GM12878 (cell line): ENCODE data around the gene NUMB. TPM values are rescaled to one million over a fixed set of nuclear protein-coding genes. Genes with fewer than 3 reads are reported as not detected.

ENCODE experiments used
- ATAC-seq: fragments of 200-7000 bp; cut with Tn5 transposase; 3 replicates; pipeline ENCODE4 v1.9.1; 2020; ENCODE audit warnings: mild to moderate bottlenecking, moderate library complexity
- BruUV-seq: library from RNA; stranded (reverse); fragments of 400-500 nt; replicated peaks from 2 replicates; lab custom pipeline; 2021; lab: Mats Ljungman, UMichigan
- CTCF ChIA-PET: fragments of 300-600 bp; sonication (Branson Sonifier 250); formaldehyde crosslinking; extraction: SDS; loops from one replicate; lab custom pipeline; 2021; ENCODE audit warnings: inconsistent platforms; lab: Yijun Ruan, JAX
- POLR2A ChIA-PET: fragments of 350-600 bp; formaldehyde crosslinking; extraction: SDS; loops from one replicate; lab custom pipeline; 2021; ENCODE audit warnings: inconsistent platforms; lab: Charles Lee
- RAD21 ChIA-PET: fragments of 300-600 bp; sonication (Branson Sonifier 250); formaldehyde crosslinking; loops from one replicate; lab custom pipeline; 2023; ENCODE audit warnings: antibody characterized with exemption; ENCODE audit not compliant: unreplicated experiment; lab: Charles Lee
- SMC1A ChIA-PET: fragments of 300-600 bp; sonication (Branson Sonifier 250); formaldehyde crosslinking; loops from one replicate; lab custom pipeline; 2023; ENCODE audit not compliant: unreplicated experiment, uncharacterized antibody; lab: Charles Lee
- DNase-seq: peaks from one replicate; pipeline ENCODE4 v3.0.0-alpha.2; 2011; ENCODE audit warnings: low read depth, low spot score
- FAIRE-seq: peaks from 3 replicates; lab custom pipeline; 2011; peaks lifted over from hg19 to GRCh38; lab: Jason Lieb, UNC
- H2AFZ ChIP-seq: 2 replicates; pipeline ENCODE4 v1.6.0; 2011; ENCODE audit warnings: low read depth, low read length, control low read depth; ENCODE audit not compliant: control insufficient read depth
- H3K27ac ChIP-seq: 2 replicates; pipeline ENCODE4 v1.5.1; 2011; ENCODE audit warnings: control low read depth; ENCODE audit not compliant: control insufficient read depth, insufficient read depth
- H3K27me3 ChIP-seq, 2 experiments: replicated peaks in 1 of 2; 2 replicates each; pipeline versions ENCODE4 v1.6.0 to v1.6.1; 2011; ENCODE audit warnings: low read length in 1 of 2; ENCODE audit not compliant: control insufficient read depth in 2 of 2, insufficient read depth in 2 of 2
- H3K36me3 ChIP-seq, 2 experiments: 2 replicates each; pipeline ENCODE4 v1.5.1; 2011; ENCODE audit warnings: low read length in 1 of 2; ENCODE audit not compliant: control insufficient read depth in 2 of 2, insufficient read depth in 2 of 2
- H3K4me1 ChIP-seq: 2 replicates; pipeline ENCODE4 v1.6.1; 2011; ENCODE audit warnings: mild to moderate bottlenecking, low read length, moderate library complexity, mixed read lengths; ENCODE audit not compliant: control insufficient read depth, insufficient read depth
- H3K4me2 ChIP-seq: 2 replicates; pipeline ENCODE4 v1.6.0; 2011; ENCODE audit warnings: control low read depth; ENCODE audit not compliant: control insufficient read depth, insufficient read depth
- H3K4me3 ChIP-seq: fragments of 200-600 bp; sonication (generic); 2 replicates; pipeline ENCODE4 v1.5.1; 2016
- H3K79me2 ChIP-seq: 2 replicates; pipeline ENCODE4 v1.6.0; 2011; ENCODE audit warnings: low read length; ENCODE audit not compliant: control insufficient read depth, insufficient read depth
- H3K9ac ChIP-seq: 2 replicates; pipeline ENCODE4 v1.8.0; 2011; ENCODE audit warnings: low read length, control low read depth, mixed read lengths; ENCODE audit not compliant: control insufficient read depth, insufficient read depth
- H3K9me3 ChIP-seq: replicated peaks from 3 replicates; pipeline ENCODE4 v1.5.1; 2011; ENCODE audit warnings: mild to moderate bottlenecking, low read length; ENCODE audit not compliant: control insufficient read depth, insufficient read depth
- H4K20me1 ChIP-seq: 2 replicates; pipeline ENCODE4 v1.6.0; 2011; ENCODE audit not compliant: control insufficient read depth, insufficient read depth
- CEBPB ChIP-seq, 2 experiments: fragments of 150-350 bp in 1 of 2; IDR thresholded peaks; 2 replicates each; pipeline ENCODE4 v1.6.1; 2012 to 2014; ENCODE audit warnings: low read depth in 2 of 2, low read length in 2 of 2, borderline replicate concordance in 1 of 2, inconsistent platforms in 1 of 2
- HDAC6 ChIP-seq: fragments of 200-600 bp; sonication (generic); IDR thresholded peaks from one replicate; pipeline ENCODE4 v1.8.0; 2017; ENCODE audit warnings: antibody characterized with exemption; ENCODE audit not compliant: unreplicated experiment
- POLR2A ChIP-seq: IDR thresholded peaks from 2 replicates; pipeline ENCODE4 v1.6.1; 2011; ENCODE audit warnings: low read depth, mild to moderate bottlenecking, low read length
- SMAD5 ChIP-seq: IDR thresholded peaks from 2 replicates; pipeline ENCODE4 v1.6.1; 2016; ENCODE audit warnings: antibody characterized with exemption, low read depth
- ZNF207 ChIP-seq: fragments of 450-650 bp; IDR thresholded peaks from 2 replicates; pipeline ENCODE4 v1.6.1; 2014; ENCODE audit warnings: antibody characterized with exemption, mild to moderate bottlenecking, borderline replicate concordance
- WGBS: methylation state at CpG from one replicate; pipeline ENCODE4 v1.1.6; 2016; ENCODE audit warnings: low lambda C conversion rate; ENCODE audit not compliant: insufficient replicate concordance, insufficient coverage; ENCODE audit errors: missing lambda C conversion rate; 5-methylcytosine and 5-hydroxymethylcytosine counted together
- in situ Hi-C: fragments of 300-500 bp; cut with MboI; formaldehyde crosslinking; loops from 9 replicates; pipeline ENCODE4 v1.14.3; 2018; ENCODE audit warnings: mixed read lengths
- intact Hi-C: fragments of 100-400 bp; cut with micrococcal nuclease; formaldehyde crosslinking; loops from one replicate; pipeline ENCODE4 v1.14.2; 2022; ENCODE audit not compliant: unreplicated experiment
- polyA plus RNA-seq, 11 experiments: library from polyadenylated mRNA; depleted of rRNA in 4 of 11; unstranded in 6 of 11; stranded (reverse) in 5 of 11; fragments of >200 nt; fragmentation: Nextera tagmentation in 4 of 11; fragmentation: Illumina TruSeq in 1 of 11; extraction: Ambion mirVana in 4 of 11; extraction: Trizol in 1 of 11; gene quantifications; 1 replicate in 1 of 11; 2 replicates in 10 of 11; pipeline versions ENCODE4 v1.2.1 to v1.2.3, GENCODE V29; 2011 to 2016; ENCODE audit warnings: inconsistent platforms in 2 of 11, missing spikeins in 2 of 11, low read depth in 1 of 11
- total RNA-seq, 4 experiments: library from RNA; depleted of rRNA in 3 of 4; stranded (reverse); fragments of >200 nt in 3 of 4; fragmentation: Illumina TruSeq in 1 of 4; extraction: Trizol in 1 of 4; gene quantifications; 2 replicates each; pipeline versions ENCODE4 v1.2.1 to v1.2.3, GENCODE V29; 2013 to 2021
- TF ChIP-seq, protein P1 (sequence below): IDR thresholded peaks from 2 replicates; pipeline ENCODE4 v1.6.1; 2011; ENCODE audit warnings: low read depth, low read length, improper control_type of control experiment, borderline replicate concordance

The NUMB gene
- total and polyA plus RNA-seq, 10 of the 15 experiments (the other 5 are each of a cell fraction or from before 2014, with no cell fraction given), result 22.0 to 147 (median 48.9) TPM

DNA sequence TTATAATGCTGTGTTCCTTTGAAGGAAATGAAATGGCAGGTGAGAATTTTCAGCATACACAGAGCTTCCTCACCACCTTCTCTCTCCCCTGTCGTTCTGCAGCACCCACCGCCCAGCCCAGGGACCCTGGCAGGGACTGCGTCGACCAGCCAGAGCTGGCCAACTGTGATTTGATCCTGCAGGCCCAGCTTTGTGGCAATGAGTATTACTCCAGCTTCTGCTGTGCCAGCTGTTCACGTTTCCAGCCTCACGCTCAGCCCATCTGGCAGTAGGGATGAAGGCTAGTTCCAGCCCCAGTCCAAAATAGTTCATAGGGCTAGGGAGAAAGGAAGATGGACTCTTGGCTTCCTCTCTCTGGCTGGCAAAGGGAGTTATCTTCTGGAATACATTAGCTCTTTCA lies 186.0 kb downstream of the NUMB start:
- intact Hi-C loops, result no loop called here
- ChIA-PET CTCF (interaction anchor here (0.8 to 3.0 kb wide), 8 partner anchors 10 to 200 kb away, joined by 3 to 10 read pairs (median 3); no protein-coding TSS in a partner anchor), POLR2A (interaction anchor here (0.5 to 2.3 kb wide), 4 partner anchors 16 to 105 kb away, joined by 5 to 11 read pairs (median 6); no protein-coding TSS in a partner anchor), SMC1A (interaction anchor here (0.6 to 6.9 kb wide), 8 partner anchors 8 to 199 kb away, joined by 3 to 42 read pairs (median 4); no protein-coding TSS in a partner anchor), RAD21 (interaction anchor here (0.8 to 4.1 kb wide), 7 partner anchors 17 to 62 kb away, joined by 3 to 20 read pairs (median 4); no protein-coding TSS in a partner anchor)
- DNase-seq (no peak), ATAC-seq (no peak), FAIRE-seq (no peak)
- no peaks in the 10 kb centered on the region for H3K79me2 ChIP-seq
- TF ChIP-seq CEBPB (IDR thresholded peaks at IDR 0.05; ENCODE audit: borderline replicate concordance in 1 of 2, low read depth in 2 of 2, low read length in 2 of 2), result no peak
- no peak for TF ChIP-seq SMAD5
- TF ChIP-seq ZNF207, result no peak
- TF ChIP-seq POLR2A, result 0 out of 2 replicates have a peak, but pooled peaks have one; percentile 26
- TF ChIP-seq, protein P1, sequence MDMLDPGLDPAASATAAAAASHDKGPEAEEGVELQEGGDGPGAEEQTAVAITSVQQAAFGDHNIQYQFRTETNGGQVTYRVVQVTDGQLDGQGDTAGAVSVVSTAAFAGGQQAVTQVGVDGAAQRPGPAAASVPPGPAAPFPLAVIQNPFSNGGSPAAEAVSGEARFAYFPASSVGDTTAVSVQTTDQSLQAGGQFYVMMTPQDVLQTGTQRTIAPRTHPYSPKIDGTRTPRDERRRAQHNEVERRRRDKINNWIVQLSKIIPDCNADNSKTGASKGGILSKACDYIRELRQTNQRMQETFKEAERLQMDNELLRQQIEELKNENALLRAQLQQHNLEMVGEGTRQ, result no peak
- TF ChIP-seq HDAC6, result no peak
- H3K9ac ChIP-seq, result no peak overlapping the region
- H3K27me3 ChIP-seq, result no peaks in the 10 kb centered on the region
- no peaks in the 10 kb centered on the region for H3K9me3 ChIP-seq
- H3K4me2 ChIP-seq, result no peak overlapping the region
- no peak overlapping the region for H2AFZ ChIP-seq
- no TSS peak for BruUV-seq
- in situ Hi-C loops, result no loop called here
- 95% methylated on average over 6 of the region's 6 CpGs for WGBS
- no peaks in the 10 kb centered on the region for H4K20me1 ChIP-seq
- peaks cover 14% of the 10 kb centered on the region for H3K4me1 ChIP-seq
- no peak overlapping the region for H3K4me3 ChIP-seq
- H3K27ac ChIP-seq, result no peak overlapping the region
- H3K36me3 ChIP-seq, result peaks cover 9 to 16% of the 10 kb centered on the region in 2 experiments
